ENCODE measurements around the gene MRPS33. TPM values are rescaled to one million over a fixed set of nuclear protein-coding genes. Genes with fewer than 3 reads are reported as not detected.
"Not testable (repeated sequence)": the region's sequence is repeated elsewhere in the genome, so short reads cannot be mapped to it uniquely, and the experiment has no call there.

MRPS33 gene
- total and polyA plus RNA-seq, 2 donors: 79.2 to 89.6 TPM

DNA sequence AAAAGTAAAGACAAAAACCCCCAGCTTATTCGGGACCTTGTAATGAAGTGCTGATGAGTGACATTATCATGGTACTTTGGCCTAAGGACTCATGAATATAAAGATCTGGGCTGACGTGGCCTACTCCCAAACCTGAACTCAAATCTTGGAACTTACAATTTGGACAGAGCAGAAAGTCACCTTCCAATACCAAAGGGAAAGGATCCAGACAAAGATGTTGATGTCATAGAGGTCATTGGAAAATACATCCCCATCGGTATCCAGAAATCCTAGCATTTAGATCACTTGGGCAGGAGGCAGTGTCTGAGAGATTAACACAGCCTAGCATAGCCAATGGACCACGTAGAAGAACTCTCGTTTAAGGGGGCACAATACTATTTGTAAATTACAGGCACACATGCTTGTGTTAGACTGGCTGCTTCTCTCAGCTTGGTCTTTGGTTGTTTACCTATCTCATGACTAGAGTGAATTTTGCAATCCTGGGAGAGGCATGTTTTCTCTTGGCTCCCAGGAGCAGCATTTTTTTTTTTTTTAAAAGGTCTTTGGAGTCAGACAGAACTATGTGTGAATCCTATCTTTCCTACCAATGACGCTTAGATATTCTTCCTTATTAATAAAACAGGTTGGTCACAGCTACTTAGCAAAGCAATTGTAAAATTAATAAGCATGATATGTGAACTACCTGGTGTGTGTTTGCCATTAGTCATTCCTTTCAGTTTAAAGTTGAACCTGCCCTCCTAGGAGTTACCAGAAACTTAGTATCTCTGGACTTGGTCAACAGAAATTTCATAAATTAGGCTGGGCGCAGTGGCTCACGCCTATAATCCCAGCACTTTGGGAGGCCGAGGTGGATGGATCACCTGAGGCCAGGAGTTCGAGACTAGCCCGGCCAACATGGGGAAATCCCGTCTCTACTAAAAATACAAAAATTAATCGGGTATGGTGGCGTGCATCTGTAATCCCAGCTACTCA is 27.8 kb upstream of the MRPS33 start:
- no peak for DNase-seq (ENCODE audit: low read depth in 6 of 9, low spot score in 9 of 9)
- Histone ChIP-seq H3K4me3 (ENCODE audit: low read length in 2 of 2) (no peak overlapping the region), H3K4me1 (ENCODE audit: control insufficient read depth in 2 of 2, insufficient read depth in 2 of 2, low read length in 2 of 2) (no peaks in the 10 kb centered on the region), H3K9me3 (ENCODE audit: control insufficient read depth in 2 of 2, insufficient read depth in 1 of 2, low read length in 1 of 2) (no peaks in the 10 kb centered on the region), H3K27ac (ENCODE audit: low read depth in 1 of 2, low read length in 1 of 2) (no peak overlapping the region), H3K36me3 (ENCODE audit: control insufficient read depth in 2 of 2, insufficient read depth in 2 of 2, low read length in 1 of 2) (no peaks in the 10 kb centered on the region), H3K27me3 (ENCODE audit: control insufficient read depth in 2 of 2, insufficient read depth in 1 of 2, low read length in 1 of 2) (no peaks in the 10 kb centered on the region)
- 94% methylated on average over 14 of the region's 14 CpGs for WGBS

DNA sequence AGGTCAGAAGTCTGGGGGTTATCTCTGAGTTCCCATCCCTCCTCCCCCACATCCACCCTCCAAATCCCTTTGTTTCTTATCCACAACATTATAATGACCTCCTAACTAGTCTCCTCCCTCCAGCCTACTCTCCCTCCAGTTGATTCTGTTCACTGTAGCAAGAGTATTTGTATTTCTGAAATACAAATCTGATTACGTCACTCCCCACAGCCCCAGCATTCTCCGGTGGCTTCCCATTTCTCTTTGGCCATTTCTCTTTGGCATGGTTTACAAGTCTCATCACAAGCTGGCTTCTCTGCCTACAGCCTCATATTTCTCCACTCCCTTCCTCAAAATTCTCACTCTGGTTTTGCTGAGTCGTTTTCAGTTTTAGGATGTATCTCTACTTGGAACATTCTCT is 24.6 kb upstream of the MRPS33 start:
- H3K27me3 ChIP-seq (ENCODE audit: control insufficient read depth in 2 of 2, insufficient read depth in 1 of 2, low read length in 1 of 2): no peaks in the 10 kb centered on the region
- H3K27ac ChIP-seq (ENCODE audit: low read depth in 1 of 2, low read length in 1 of 2): no peak overlapping the region
- no peaks in the 10 kb centered on the region for H3K9me3 ChIP-seq (ENCODE audit: control insufficient read depth in 2 of 2, insufficient read depth in 1 of 2, low read length in 1 of 2)
- H3K4me3 ChIP-seq (ENCODE audit: low read length in 2 of 2): no peak overlapping the region
- no peak for DNase-seq (ENCODE audit: low read depth in 6 of 9, low spot score in 9 of 9)
- H3K36me3 ChIP-seq (ENCODE audit: control insufficient read depth in 2 of 2, insufficient read depth in 2 of 2, low read length in 1 of 2): no peaks in the 10 kb centered on the region
- no peaks in the 10 kb centered on the region for H3K4me1 ChIP-seq (ENCODE audit: control insufficient read depth in 2 of 2, insufficient read depth in 2 of 2, low read length in 2 of 2)
- 72% methylated on average over 3 of the region's 3 CpGs for WGBS

DNA sequence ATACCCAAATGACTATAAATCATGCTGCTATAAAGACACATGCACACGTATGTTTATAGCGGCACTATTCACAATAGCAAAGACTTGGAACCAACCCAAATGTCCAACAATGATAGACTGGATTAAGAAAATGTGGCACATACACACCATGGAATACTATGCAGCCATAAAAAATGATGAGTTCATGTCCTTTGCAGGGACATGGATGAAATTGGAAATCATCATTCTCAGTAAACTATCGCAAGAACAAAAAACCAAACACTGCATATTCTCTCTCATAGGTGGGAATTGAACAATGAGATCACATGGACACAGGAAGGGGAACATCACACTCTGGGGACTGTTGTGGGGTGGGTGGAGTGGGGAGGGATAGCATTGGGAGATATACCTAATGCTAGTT is 23.3 kb upstream of the MRPS33 start:
- H3K27ac ChIP-seq (ENCODE audit: low read depth in 1 of 2, low read length in 1 of 2); H3K4me1 ChIP-seq (ENCODE audit: control insufficient read depth in 2 of 2, insufficient read depth in 2 of 2, low read length in 2 of 2); H3K27me3 ChIP-seq (ENCODE audit: control insufficient read depth in 2 of 2, insufficient read depth in 1 of 2, low read length in 1 of 2); DNase-seq (ENCODE audit: low read depth in 6 of 9, low spot score in 9 of 9); H3K9me3 ChIP-seq (ENCODE audit: control insufficient read depth in 2 of 2, insufficient read depth in 1 of 2, low read length in 1 of 2); H3K36me3 ChIP-seq (ENCODE audit: control insufficient read depth in 2 of 2, insufficient read depth in 2 of 2, low read length in 1 of 2); H3K4me3 ChIP-seq (ENCODE audit: low read length in 2 of 2): not testable (repeated sequence)
- WGBS: 92% methylated on average over 3 of the region's 3 CpGs

DNA sequence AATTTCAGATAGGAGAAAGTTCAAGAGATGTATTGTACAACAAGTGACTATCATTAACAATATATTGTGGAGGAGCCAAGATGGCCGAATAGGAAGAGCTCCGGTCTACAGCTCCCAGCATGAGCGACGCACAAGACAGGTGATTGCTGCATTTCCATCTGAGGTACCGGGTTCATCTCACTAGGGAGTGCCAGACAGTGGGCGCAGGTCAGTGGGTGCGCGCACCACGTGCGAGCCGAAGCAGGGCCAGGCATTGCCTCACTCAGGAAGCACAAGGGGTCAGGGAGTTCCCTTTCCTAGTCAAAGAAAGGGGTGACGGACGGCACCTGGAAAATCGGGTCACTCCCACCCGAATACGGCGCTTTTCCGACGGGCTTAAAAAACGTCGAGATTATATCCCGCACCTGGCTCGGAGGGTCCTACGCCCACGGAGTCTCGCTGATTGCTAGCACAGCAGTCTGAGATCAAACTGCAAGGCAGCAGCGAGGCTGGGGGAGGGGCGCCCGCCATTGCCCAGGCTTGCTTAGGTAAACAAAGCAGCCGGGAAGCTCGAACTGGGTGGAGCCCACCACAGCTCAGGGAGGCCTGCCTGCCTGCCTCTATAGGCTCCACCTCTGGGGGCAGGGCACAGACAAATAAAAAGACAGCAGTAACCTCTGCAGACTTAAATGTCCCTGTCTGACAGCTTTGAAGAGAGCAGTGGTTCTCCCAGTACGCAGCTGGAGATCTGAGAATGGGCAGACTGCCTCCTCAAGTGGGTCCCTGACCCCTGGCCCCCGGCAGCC is 18.0 kb upstream of the MRPS33 start:
- not testable (repeated sequence) for H3K9me3 ChIP-seq (ENCODE audit: control insufficient read depth in 2 of 2, insufficient read depth in 1 of 2, low read length in 1 of 2); H3K27me3 ChIP-seq (ENCODE audit: control insufficient read depth in 2 of 2, insufficient read depth in 1 of 2, low read length in 1 of 2); H3K4me1 ChIP-seq (ENCODE audit: control insufficient read depth in 2 of 2, insufficient read depth in 2 of 2, low read length in 2 of 2); DNase-seq (ENCODE audit: low read depth in 6 of 9, low spot score in 9 of 9); H3K36me3 ChIP-seq (ENCODE audit: control insufficient read depth in 2 of 2, insufficient read depth in 2 of 2, low read length in 1 of 2); H3K27ac ChIP-seq (ENCODE audit: low read depth in 1 of 2, low read length in 1 of 2); H3K4me3 ChIP-seq (ENCODE audit: low read length in 2 of 2)
- WGBS: 83% methylated on average over 30 of the region's 33 CpGs

DNA sequence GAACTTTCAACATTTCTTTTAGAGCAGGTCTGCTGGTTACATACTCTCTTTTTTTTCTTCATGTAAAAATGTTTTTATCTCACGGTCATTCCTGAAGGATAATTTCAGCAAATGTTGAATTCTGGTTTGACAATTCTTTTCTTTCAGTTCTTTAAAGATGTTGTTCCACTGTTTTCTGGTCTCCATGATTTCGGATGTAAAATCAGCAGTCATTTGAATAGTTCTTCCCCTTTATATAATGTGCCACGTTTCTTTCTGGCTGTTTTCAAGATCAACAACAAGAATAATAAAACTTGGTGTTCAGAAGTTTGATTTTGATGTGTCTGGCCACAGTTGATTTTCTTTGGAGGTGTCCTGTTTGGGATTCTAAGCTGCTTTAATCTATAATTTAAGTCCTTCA is 14.0 kb upstream of the MRPS33 start:
- Histone ChIP-seq H3K4me1 (ENCODE audit: control insufficient read depth in 2 of 2, insufficient read depth in 2 of 2, low read length in 2 of 2) (no peaks in the 10 kb centered on the region), H3K4me3 (ENCODE audit: low read length in 2 of 2) (no peak overlapping the region), H3K9me3 (ENCODE audit: control insufficient read depth in 2 of 2, insufficient read depth in 1 of 2, low read length in 1 of 2) (peaks cover 0 to 3% of the 10 kb centered on the region in 2 donors), H3K36me3 (ENCODE audit: control insufficient read depth in 2 of 2, insufficient read depth in 2 of 2, low read length in 1 of 2) (no peaks in the 10 kb centered on the region), H3K27ac (ENCODE audit: low read depth in 1 of 2, low read length in 1 of 2) (no peak overlapping the region), H3K27me3 (ENCODE audit: control insufficient read depth in 2 of 2, insufficient read depth in 1 of 2, low read length in 1 of 2) (no peaks in the 10 kb centered on the region)
- DNase-seq (ENCODE audit: low read depth in 6 of 9, low spot score in 9 of 9): no peak
- WGBS: 87% methylated on average over 3 of the region's 3 CpGs

DNA sequence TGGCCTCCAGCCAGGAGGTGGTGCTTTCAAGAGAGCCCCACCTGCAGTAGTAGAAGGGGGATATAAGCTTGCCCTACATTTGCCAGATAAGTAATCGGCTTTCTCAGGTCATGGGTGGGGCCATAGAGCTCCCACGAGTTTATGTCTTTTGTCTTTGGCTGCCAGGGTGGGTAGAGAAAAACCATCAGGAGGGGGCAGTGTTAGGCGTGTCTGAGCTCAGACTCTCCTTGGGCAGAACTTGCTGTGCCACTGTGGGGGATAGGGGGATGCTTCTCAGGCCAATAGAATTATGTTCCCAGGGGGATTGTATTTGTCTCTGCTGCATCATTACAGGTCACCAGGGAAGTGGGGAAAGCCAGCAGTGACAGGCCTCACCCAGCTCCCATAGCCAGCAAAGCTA is 12.3 kb upstream of the MRPS33 start:
- Histone ChIP-seq H3K27me3 (ENCODE audit: control insufficient read depth in 2 of 2, insufficient read depth in 1 of 2, low read length in 1 of 2) (no peaks in the 10 kb centered on the region), H3K27ac (ENCODE audit: low read depth in 1 of 2, low read length in 1 of 2) (no peak overlapping the region), H3K4me1 (ENCODE audit: control insufficient read depth in 2 of 2, insufficient read depth in 2 of 2, low read length in 2 of 2) (no peaks in the 10 kb centered on the region), H3K9me3 (ENCODE audit: control insufficient read depth in 2 of 2, insufficient read depth in 1 of 2, low read length in 1 of 2) (peaks cover 0 to 3% of the 10 kb centered on the region in 2 donors), H3K4me3 (ENCODE audit: low read length in 2 of 2) (no peak overlapping the region), H3K36me3 (ENCODE audit: control insufficient read depth in 2 of 2, insufficient read depth in 2 of 2, low read length in 1 of 2) (no peaks in the 10 kb centered on the region)
- DNase-seq (ENCODE audit: low read depth in 6 of 9, low spot score in 9 of 9): no peak
- 73% methylated on average over 3 of the region's 3 CpGs for WGBS

DNA sequence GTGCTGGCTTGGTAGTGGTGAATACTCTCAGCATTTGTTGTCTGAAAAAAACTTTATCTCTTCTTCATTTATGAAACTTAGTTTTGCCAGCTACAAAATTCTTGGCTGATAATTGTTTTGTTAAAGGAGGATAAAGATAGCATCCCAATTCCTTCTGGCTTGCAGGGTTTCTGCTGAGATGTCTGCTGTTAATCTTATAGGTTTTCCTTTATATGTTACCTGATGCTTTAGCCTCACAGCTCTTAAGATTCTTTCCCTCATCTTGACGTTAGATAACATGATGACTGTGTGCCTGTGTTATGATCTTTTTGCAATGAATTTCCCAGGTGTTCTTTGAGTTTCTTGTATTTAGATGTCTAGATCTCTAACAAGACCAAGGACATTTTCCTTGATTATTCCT is 9.9 kb upstream of the MRPS33 start:
- Histone ChIP-seq H3K36me3 (ENCODE audit: control insufficient read depth in 2 of 2, insufficient read depth in 2 of 2, low read length in 1 of 2) (no peaks in the 10 kb centered on the region), H3K4me1 (ENCODE audit: control insufficient read depth in 2 of 2, insufficient read depth in 2 of 2, low read length in 2 of 2) (no peaks in the 10 kb centered on the region), H3K27ac (ENCODE audit: low read depth in 1 of 2, low read length in 1 of 2) (no peak overlapping the region), H3K4me3 (ENCODE audit: low read length in 2 of 2) (no peak overlapping the region), H3K27me3 (ENCODE audit: control insufficient read depth in 2 of 2, insufficient read depth in 1 of 2, low read length in 1 of 2) (no peaks in the 10 kb centered on the region), H3K9me3 (ENCODE audit: control insufficient read depth in 2 of 2, insufficient read depth in 1 of 2, low read length in 1 of 2) (peaks cover 0 to 3% of the 10 kb centered on the region in 2 donors)
- WGBS: 89% methylated on average over 1 of the region's 1 CpG
- no peak for DNase-seq (ENCODE audit: low read depth in 6 of 9, low spot score in 9 of 9)

DNA sequence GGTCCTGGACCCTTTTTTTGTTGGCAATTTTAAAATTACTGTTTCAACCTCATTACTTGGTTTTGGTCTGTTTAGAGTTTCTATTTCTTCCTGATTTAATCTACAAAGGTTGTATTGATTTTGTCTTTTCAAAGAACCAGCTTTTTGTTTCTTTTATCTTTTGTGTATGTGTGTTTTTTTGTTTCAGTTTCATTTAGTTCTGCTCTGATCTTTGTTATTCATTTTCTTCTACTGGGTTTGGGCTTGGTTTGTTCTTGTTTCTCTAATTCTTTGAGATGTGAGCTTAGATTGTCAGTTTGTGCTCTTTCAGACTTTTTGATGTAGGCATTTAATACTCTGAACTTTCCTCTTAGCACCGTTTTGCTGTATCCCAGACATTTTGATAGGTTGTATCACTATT is 8.5 kb upstream of the MRPS33 start:
- WGBS: 63% methylated on average over 1 of the region's 1 CpG
- Histone ChIP-seq H3K9me3 (ENCODE audit: control insufficient read depth in 2 of 2, insufficient read depth in 1 of 2, low read length in 1 of 2) (peaks cover 0 to 3% of the 10 kb centered on the region in 2 donors), H3K27ac (ENCODE audit: low read depth in 1 of 2, low read length in 1 of 2) (no peak overlapping the region), H3K4me1 (ENCODE audit: control insufficient read depth in 2 of 2, insufficient read depth in 2 of 2, low read length in 2 of 2) (no peaks in the 10 kb centered on the region), H3K27me3 (ENCODE audit: control insufficient read depth in 2 of 2, insufficient read depth in 1 of 2, low read length in 1 of 2) (peaks cover 0 to under 1% of the 10 kb centered on the region in 2 donors), H3K36me3 (ENCODE audit: control insufficient read depth in 2 of 2, insufficient read depth in 2 of 2, low read length in 1 of 2) (no peaks in the 10 kb centered on the region), H3K4me3 (ENCODE audit: low read length in 2 of 2) (no peak overlapping the region)
- DNase-seq (ENCODE audit: low read depth in 6 of 9, low spot score in 9 of 9): peak in 1 of 9 donors; percentile 6

DNA sequence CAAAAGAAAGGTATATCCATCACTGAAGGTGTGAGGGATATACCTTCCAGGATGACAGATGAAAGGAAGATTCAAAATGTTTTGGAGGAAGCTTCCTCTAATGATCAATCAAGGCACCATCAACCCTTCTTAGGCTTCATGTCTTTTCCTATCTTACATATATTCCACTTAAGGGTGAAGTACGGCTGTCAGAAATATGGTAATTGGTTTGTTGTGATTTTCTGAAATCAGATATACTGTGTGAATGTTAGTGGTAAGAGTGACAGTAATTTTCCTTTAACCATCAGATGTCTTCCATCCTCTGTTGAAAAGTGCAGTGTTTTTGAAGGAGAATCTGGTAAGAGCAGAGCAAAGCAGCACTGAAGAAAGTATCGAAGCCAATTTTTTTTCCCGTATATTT is 2.8 kb upstream of the MRPS33 start:
- peaks cover 0 to 6% of the 10 kb centered on the region in 2 donors for H3K27me3 ChIP-seq (ENCODE audit: control insufficient read depth in 2 of 2, insufficient read depth in 1 of 2, low read length in 1 of 2)
- H3K4me1 ChIP-seq (ENCODE audit: control insufficient read depth in 2 of 2, insufficient read depth in 2 of 2, low read length in 2 of 2): peaks cover 6 to 8% of the 10 kb centered on the region in 2 donors
- no peak for DNase-seq (ENCODE audit: low read depth in 6 of 9, low spot score in 9 of 9)
- no peak overlapping the region for H3K4me3 ChIP-seq (ENCODE audit: low read length in 2 of 2)
- H3K27ac ChIP-seq (ENCODE audit: low read depth in 1 of 2, low read length in 1 of 2): no peak overlapping the region
- WGBS: 99% methylated on average over 3 of the region's 3 CpGs
- no peaks in the 10 kb centered on the region for H3K36me3 ChIP-seq (ENCODE audit: control insufficient read depth in 2 of 2, insufficient read depth in 2 of 2, low read length in 1 of 2)
- no peaks in the 10 kb centered on the region for H3K9me3 ChIP-seq (ENCODE audit: control insufficient read depth in 2 of 2, insufficient read depth in 1 of 2, low read length in 1 of 2)

Data from thymus (tissue), 11 donors.